ENCODE results near the gene PPP2R2B.

DNA sequence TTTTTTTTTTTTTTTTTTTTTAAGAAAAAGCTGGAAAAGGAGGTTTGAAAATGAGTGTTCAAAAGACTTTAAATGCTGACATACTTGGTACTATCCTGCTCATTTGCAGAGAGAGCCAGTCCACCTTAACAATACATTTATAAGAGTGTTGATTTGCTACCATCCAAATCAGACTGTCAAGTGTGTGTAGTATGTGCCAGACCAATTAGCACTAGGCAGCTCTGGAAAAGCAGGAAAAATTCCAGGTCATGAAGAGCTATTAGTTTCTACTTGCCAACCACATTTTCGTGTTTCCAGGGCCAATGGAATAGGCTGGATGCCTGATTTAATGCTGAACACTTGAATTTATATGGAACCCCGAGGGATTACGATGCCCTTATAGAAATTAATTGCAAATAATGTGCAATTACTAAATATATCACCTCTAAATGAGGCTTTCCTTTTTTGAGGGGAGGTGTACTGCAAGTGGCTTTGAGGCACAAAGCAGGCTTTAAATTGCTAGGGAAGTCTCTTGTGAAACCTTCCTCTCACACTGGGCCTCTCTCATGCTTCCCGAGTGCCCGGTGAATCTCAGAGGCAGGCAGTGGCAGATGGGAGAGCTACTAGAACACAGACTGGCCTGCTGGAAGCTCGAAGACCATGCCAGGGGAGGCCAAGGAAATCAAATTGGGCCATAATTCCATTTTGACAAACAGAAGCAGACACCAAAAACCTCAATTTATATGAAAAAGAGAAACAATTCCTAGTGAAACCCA lies 178.7 kb downstream of the PPP2R2B start:
- TF ChIP-seq NFIC (IDR thresholded peaks at IDR 0.05) = no peak
- TF ChIP-seq CEBPB (IDR thresholded peaks at IDR 0.05) = no peak
- TF ChIP-seq, protein P1, sequence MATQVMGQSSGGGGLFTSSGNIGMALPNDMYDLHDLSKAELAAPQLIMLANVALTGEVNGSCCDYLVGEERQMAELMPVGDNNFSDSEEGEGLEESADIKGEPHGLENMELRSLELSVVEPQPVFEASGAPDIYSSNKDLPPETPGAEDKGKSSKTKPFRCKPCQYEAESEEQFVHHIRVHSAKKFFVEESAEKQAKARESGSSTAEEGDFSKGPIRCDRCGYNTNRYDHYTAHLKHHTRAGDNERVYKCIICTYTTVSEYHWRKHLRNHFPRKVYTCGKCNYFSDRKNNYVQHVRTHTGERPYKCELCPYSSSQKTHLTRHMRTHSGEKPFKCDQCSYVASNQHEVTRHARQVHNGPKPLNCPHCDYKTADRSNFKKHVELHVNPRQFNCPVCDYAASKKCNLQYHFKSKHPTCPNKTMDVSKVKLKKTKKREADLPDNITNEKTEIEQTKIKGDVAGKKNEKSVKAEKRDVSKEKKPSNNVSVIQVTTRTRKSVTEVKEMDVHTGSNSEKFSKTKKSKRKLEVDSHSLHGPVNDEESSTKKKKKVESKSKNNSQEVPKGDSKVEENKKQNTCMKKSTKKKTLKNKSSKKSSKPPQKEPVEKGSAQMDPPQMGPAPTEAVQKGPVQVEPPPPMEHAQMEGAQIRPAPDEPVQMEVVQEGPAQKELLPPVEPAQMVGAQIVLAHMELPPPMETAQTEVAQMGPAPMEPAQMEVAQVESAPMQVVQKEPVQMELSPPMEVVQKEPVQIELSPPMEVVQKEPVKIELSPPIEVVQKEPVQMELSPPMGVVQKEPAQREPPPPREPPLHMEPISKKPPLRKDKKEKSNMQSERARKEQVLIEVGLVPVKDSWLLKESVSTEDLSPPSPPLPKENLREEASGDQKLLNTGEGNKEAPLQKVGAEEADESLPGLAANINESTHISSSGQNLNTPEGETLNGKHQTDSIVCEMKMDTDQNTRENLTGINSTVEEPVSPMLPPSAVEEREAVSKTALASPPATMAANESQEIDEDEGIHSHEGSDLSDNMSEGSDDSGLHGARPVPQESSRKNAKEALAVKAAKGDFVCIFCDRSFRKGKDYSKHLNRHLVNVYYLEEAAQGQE (IDR thresholded peaks at IDR 0.05; ENCODE audit: low read depth) = no peak
- no peak for TF ChIP-seq FOXM1 (IDR thresholded peaks at IDR 0.05; ENCODE audit: borderline replicate concordance, low read depth)
- TF ChIP-seq YY1 (IDR thresholded peaks at IDR 0.05; ENCODE audit: low read depth) = no peak
- TF ChIP-seq, protein P2, sequence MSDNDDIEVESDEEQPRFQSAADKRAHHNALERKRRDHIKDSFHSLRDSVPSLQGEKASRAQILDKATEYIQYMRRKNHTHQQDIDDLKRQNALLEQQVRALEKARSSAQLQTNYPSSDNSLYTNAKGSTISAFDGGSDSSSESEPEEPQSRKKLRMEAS (IDR thresholded peaks at IDR 0.05) = no peak
